DOHH2 (cell line): ENCODE measurements around the gene NEK1.
"Not testable (repeated sequence)": the region's sequence is repeated elsewhere in the genome, so short reads cannot be mapped to it uniquely, and the experiment has no call there.

Experiments
- EZH2phosphoT487 ChIP-seq: fragments of 200-600 bp; sonication (generic); IDR thresholded peaks from 2 replicates; pipeline ENCODE4 v1.6.1; 2017; ENCODE audit warnings: borderline replicate concordance, mild to moderate bottlenecking, antibody characterized with exemption, low read length, moderate library complexity, mixed read lengths
- TF ChIP-seq, protein P1 (sequence below): fragments of 200-600 bp; sonication (generic); IDR thresholded peaks from one replicate; pipeline ENCODE4 v1.5.1; 2014; ENCODE audit warnings: antibody characterized with exemption, mild to moderate bottlenecking, low read depth, low read length; ENCODE audit not compliant: poor library complexity, severe bottlenecking

- TF ChIP-seq, protein P1, sequence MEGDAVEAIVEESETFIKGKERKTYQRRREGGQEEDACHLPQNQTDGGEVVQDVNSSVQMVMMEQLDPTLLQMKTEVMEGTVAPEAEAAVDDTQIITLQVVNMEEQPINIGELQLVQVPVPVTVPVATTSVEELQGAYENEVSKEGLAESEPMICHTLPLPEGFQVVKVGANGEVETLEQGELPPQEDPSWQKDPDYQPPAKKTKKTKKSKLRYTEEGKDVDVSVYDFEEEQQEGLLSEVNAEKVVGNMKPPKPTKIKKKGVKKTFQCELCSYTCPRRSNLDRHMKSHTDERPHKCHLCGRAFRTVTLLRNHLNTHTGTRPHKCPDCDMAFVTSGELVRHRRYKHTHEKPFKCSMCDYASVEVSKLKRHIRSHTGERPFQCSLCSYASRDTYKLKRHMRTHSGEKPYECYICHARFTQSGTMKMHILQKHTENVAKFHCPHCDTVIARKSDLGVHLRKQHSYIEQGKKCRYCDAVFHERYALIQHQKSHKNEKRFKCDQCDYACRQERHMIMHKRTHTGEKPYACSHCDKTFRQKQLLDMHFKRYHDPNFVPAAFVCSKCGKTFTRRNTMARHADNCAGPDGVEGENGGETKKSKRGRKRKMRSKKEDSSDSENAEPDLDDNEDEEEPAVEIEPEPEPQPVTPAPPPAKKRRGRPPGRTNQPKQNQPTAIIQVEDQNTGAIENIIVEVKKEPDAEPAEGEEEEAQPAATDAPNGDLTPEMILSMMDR: not testable (repeated sequence)
- not testable (repeated sequence) for TF ChIP-seq EZH2phosphoT487
These were observed 163.4 kb downstream of the NEK1 start for GRCh38 chr4:169448935-169449334.
